ENCODE results near the gene COL12A1.
A peak's percentile ranks its signal among the peaks of the same experiment; 100 is the strongest.

COL12A1 gene

DNA sequence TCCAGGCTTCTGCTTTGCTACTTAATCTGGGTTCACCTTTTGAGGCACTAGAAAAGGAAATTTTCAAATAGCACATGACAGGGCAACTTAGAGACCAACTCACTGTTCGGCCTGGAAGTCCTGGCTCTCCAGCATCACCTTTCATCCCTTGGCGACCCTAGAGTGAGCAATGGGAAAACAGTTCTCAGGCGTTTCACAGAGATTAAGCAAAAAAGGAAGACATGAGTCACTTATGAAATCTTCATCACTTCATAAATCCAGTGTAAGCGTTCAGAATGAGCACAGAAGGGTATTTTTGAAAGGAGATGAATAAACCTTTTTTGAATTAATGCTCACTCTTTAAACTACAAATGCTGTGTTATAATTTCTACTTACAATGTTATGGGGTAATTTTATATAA is 104.0 kb downstream of the COL12A1 start:
- 80% methylated on average over 1 of the region's 4 CpGs; no CpG with 5 or more reads in 1 of the 2 experiments for WGBS, 2 experiments (ENCODE audit: insufficient coverage in 2 of 2)
- no peak overlapping the region for H3K4me3 ChIP-seq (ENCODE audit: extremely low read depth, insufficient read depth, low read length, poor library complexity, severe bottlenecking)
- H3K9me3 ChIP-seq (ENCODE audit: control insufficient read depth, low read length) = no peaks in the 10 kb centered on the region
- H3K4me1 ChIP-seq (ENCODE audit: control insufficient read depth, insufficient read depth, low read length, poor library complexity, severe bottlenecking) = no peaks in the 10 kb centered on the region
- no peak overlapping the region for H3K27ac ChIP-seq (ENCODE audit: low read depth, low read length, severe bottlenecking)
- H3K36me3 ChIP-seq (ENCODE audit: control insufficient read depth, insufficient read depth, low read length) = no peaks in the 10 kb centered on the region

DNA sequence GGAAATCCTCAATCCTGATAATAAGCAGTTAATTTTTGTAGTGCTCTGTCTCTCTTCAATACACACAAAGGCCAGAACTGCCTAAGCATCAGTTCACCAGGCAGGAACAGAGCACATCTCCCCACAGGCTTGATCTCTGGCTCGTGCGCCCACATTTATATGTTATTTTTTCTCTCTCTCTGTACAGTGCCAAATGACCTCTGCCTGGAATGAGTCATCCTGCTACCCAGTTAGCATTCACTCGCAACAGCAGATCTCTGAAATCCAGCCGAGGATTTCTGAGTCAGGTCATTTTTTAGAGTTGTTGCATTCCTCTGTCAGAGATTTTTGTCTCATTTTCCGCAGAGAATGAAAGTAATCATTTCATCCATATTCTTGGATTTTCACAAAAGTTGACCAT is 107.1 kb downstream of the COL12A1 start:
- Histone ChIP-seq H3K27ac (ENCODE audit: low read depth, low read length, severe bottlenecking) (peak overlapping the region; percentile 52), H3K36me3 (ENCODE audit: control insufficient read depth, insufficient read depth, low read length) (no peaks in the 10 kb centered on the region), H3K9me3 (ENCODE audit: control insufficient read depth, low read length) (no peaks in the 10 kb centered on the region), H3K4me3 (ENCODE audit: extremely low read depth, insufficient read depth, low read length, poor library complexity, severe bottlenecking) (no peak overlapping the region), H3K4me1 (ENCODE audit: control insufficient read depth, insufficient read depth, low read length, poor library complexity, severe bottlenecking) (no peaks in the 10 kb centered on the region)
- WGBS, 2 experiments (ENCODE audit: insufficient coverage in 2 of 2) = 76 to 84% methylated on average over 5 of the region's 5 CpGs

DNA sequence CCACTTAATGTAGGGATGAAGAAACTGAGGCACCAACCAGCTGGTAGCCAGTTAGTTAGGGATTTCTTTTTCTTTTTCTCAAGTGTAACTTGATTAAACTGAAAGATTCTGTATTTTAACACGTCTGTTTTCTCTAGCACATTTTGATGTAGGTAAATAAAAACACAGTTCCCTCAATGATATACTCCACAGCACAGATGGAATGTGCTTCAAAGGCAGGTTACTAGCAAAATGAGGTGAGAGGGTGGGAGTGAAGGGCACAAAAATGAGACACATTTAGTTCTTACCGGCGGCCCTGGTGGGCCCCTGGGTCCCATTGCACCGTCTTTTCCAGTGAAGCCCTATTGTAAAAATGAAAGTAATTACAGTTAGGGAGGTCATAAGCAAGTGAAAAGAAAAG is 108.9 kb downstream of the COL12A1 start:
- Histone ChIP-seq H3K36me3 (ENCODE audit: control insufficient read depth, insufficient read depth, low read length) (no peaks in the 10 kb centered on the region), H3K27ac (ENCODE audit: low read depth, low read length, severe bottlenecking) (no peak overlapping the region), H3K4me1 (ENCODE audit: control insufficient read depth, insufficient read depth, low read length, poor library complexity, severe bottlenecking) (no peaks in the 10 kb centered on the region), H3K4me3 (ENCODE audit: extremely low read depth, insufficient read depth, low read length, poor library complexity, severe bottlenecking) (no peak overlapping the region), H3K9me3 (ENCODE audit: control insufficient read depth, low read length) (no peaks in the 10 kb centered on the region)
- WGBS, 2 experiments (ENCODE audit: insufficient coverage in 2 of 2) = 79 to 96% methylated on average over 3 of the region's 4 CpGs

DNA sequence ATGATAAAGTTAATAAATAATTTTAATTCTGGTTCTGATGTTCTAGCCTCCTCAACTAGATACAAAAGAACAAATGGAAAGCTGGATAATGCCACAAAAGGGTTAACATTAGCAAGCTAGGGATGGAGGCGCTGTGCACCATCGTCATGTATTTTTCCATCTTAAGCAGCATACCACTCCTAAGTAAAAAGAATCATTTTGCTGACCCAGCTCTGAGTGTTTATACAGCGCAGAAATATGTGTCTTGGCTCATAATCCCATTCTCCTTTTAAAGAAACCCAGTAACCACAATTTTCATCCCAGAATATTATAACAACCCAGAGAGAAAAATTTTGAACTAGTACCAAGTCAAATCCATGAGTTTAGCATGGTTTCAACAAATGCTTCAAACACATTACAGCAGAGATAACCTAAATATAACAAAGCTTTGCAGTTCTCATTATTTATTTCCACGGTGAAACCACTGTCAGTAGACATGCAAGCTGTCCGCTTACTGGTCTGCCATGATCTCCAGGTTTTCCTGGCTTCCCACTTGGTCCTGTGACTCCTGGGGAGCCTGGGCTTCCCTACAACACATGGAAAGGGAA is 111.1 kb downstream of the COL12A1 start:
- no peak overlapping the region for H3K4me3 ChIP-seq (ENCODE audit: extremely low read depth, insufficient read depth, low read length, poor library complexity, severe bottlenecking)
- 89 to 94% methylated on average over 3 to 5 of the region's 5 CpGs for WGBS, 2 experiments (ENCODE audit: insufficient coverage in 2 of 2)
- no peak overlapping the region for H3K27ac ChIP-seq (ENCODE audit: low read depth, low read length, severe bottlenecking)
- H3K36me3 ChIP-seq (ENCODE audit: control insufficient read depth, insufficient read depth, low read length) = no peaks in the 10 kb centered on the region
- no peaks in the 10 kb centered on the region for H3K4me1 ChIP-seq (ENCODE audit: control insufficient read depth, insufficient read depth, low read length, poor library complexity, severe bottlenecking)
- no peaks in the 10 kb centered on the region for H3K9me3 ChIP-seq (ENCODE audit: control insufficient read depth, low read length)

DNA sequence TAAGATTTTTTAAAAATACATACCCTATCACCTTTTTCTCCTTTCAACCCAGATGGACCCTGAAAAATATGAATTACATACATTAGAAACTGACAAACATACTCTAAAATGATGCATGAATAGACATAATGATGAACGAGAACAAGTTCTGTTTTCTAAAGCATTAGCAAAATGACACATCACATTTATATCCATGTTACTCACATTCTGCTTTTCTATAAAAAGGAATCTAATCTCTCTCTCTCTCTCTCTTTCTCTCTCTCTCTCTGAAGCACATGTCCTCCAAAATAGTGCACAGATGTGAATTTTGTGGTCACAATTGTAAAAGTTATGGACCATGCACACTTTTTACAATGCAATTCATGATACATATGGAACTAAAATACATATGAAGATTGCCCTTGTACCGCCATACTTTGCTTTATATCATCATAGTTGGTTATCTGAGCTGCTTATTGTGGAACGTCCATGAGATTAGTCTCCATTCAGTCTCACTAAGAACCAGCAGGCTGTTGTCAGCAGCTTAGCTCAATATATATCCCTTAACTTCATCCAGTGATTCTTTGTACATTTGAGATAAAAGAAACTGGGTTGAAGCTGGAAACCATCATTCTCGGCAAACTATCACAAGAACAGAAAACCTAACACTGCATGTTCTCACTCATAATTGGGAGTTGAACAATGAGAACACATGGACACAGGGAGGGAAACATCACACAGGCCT is 114.2 kb downstream of the COL12A1 start:
- H3K27ac ChIP-seq (ENCODE audit: low read depth, low read length, severe bottlenecking) = no peak overlapping the region
- peaks cover 2% of the 10 kb centered on the region for H3K36me3 ChIP-seq (ENCODE audit: control insufficient read depth, insufficient read depth, low read length)
- 91% methylated on average over 2 of the region's 4 CpGs; no CpG with 5 or more reads in 1 of the 2 experiments for WGBS, 2 experiments (ENCODE audit: insufficient coverage in 2 of 2)
- H3K9me3 ChIP-seq (ENCODE audit: control insufficient read depth, low read length) = no peaks in the 10 kb centered on the region
- no peaks in the 10 kb centered on the region for H3K4me1 ChIP-seq (ENCODE audit: control insufficient read depth, insufficient read depth, low read length, poor library complexity, severe bottlenecking)
- H3K4me3 ChIP-seq (ENCODE audit: extremely low read depth, insufficient read depth, low read length, poor library complexity, severe bottlenecking) = no peak overlapping the region

DNA sequence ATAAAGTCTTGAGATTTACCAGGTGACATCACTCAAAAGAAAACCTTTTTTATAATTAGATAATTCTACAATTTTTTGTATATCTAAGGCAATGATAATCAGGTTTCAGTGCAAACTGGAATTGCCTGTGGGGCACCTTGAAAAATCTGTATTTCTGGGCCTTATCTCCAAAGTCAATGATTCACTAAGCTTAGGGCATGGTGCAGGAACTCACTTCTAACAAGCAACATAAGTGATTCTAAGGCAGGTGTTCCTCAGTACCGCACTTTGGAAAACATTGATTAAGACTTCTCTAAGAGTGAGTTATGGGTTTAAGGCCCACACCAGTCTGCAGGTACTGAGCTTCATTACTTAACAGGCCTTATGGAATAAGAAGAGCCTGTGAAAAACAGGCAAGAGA is 115.3 kb downstream of the COL12A1 start:
- Histone ChIP-seq H3K9me3 (ENCODE audit: control insufficient read depth, low read length) (no peaks in the 10 kb centered on the region), H3K4me3 (ENCODE audit: extremely low read depth, insufficient read depth, low read length, poor library complexity, severe bottlenecking) (no peak overlapping the region), H3K27ac (ENCODE audit: low read depth, low read length, severe bottlenecking) (no peak overlapping the region), H3K4me1 (ENCODE audit: control insufficient read depth, insufficient read depth, low read length, poor library complexity, severe bottlenecking) (no peaks in the 10 kb centered on the region), H3K36me3 (ENCODE audit: control insufficient read depth, insufficient read depth, low read length) (peaks cover 2% of the 10 kb centered on the region)
- 86% methylated on average over 1 of the region's 1 CpG; no CpG with 5 or more reads in 1 of the 2 experiments for WGBS, 2 experiments (ENCODE audit: insufficient coverage in 2 of 2)

DNA sequence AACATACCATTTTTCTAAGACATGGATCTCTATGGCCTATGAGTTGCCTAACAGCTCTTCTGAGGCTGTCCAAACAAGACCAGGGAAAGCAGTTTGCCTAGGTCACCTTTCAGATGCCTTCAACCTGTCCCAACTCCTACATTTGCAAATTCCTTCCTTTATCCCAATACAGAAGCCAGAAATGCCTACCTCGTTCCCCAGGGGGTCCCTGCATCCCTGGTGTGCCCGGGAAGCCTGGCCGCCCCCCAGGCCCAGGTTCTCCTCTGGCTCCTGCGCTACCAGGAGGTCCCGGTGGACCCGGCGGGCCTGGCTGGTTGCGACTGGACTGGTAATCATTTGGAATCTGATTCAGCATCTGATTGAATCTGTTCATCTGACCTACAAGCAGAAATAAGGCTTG is 115.9 kb downstream of the COL12A1 start:
- H3K4me1 ChIP-seq (ENCODE audit: control insufficient read depth, insufficient read depth, low read length, poor library complexity, severe bottlenecking) = no peaks in the 10 kb centered on the region
- H3K9me3 ChIP-seq (ENCODE audit: control insufficient read depth, low read length) = no peaks in the 10 kb centered on the region
- no peak overlapping the region for H3K27ac ChIP-seq (ENCODE audit: low read depth, low read length, severe bottlenecking)
- 84 to 87% methylated on average over 6 to 8 of the region's 8 CpGs for WGBS, 2 experiments (ENCODE audit: insufficient coverage in 2 of 2)
- H3K36me3 ChIP-seq (ENCODE audit: control insufficient read depth, insufficient read depth, low read length) = peaks cover 2% of the 10 kb centered on the region
- no peak overlapping the region for H3K4me3 ChIP-seq (ENCODE audit: extremely low read depth, insufficient read depth, low read length, poor library complexity, severe bottlenecking)

DNA sequence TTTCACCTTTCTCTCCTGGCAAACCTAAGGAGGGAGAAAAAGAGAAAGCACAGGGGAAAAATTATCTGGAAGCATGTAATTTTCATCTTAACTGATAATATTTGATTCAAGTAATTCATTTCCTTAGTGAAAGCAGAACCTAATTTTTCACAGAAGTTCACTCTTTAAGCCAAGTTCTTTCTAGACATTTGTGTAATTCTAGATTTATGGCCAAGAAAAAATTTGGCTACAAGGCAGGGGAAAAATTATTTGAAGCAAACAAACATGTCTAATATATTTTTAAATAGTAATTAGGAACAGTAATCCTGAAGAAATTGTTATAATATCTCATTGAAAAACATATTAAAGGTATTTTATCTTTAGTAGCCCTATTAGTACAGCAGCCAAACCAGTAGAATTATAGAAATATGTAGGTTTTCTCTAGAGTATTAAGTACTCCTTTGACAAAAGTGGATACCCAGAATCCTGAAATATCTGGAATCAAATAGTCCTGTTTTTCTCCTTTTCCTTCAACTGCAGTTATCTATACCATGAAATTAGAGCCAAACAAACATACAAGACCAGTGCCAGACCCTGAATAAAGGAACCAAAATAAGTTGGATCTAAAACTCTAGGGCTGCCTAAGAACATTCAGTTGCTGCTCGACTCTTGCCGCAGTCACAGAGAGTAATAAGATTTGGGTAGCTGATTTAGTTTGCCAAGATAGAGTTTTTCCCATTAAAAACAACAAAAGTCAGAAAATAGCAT is 116.5 kb downstream of the COL12A1 start:
- Histone ChIP-seq H3K9me3 (ENCODE audit: control insufficient read depth, low read length) (no peaks in the 10 kb centered on the region), H3K4me3 (ENCODE audit: extremely low read depth, insufficient read depth, low read length, poor library complexity, severe bottlenecking) (no peak overlapping the region), H3K36me3 (ENCODE audit: control insufficient read depth, insufficient read depth, low read length) (peaks cover 2% of the 10 kb centered on the region), H3K4me1 (ENCODE audit: control insufficient read depth, insufficient read depth, low read length, poor library complexity, severe bottlenecking) (no peaks in the 10 kb centered on the region), H3K27ac (ENCODE audit: low read depth, low read length, severe bottlenecking) (no peak overlapping the region)
- no CpG with 5 or more reads among the region's 2 CpGs for WGBS, 2 experiments (ENCODE audit: insufficient coverage in 2 of 2)

DNA sequence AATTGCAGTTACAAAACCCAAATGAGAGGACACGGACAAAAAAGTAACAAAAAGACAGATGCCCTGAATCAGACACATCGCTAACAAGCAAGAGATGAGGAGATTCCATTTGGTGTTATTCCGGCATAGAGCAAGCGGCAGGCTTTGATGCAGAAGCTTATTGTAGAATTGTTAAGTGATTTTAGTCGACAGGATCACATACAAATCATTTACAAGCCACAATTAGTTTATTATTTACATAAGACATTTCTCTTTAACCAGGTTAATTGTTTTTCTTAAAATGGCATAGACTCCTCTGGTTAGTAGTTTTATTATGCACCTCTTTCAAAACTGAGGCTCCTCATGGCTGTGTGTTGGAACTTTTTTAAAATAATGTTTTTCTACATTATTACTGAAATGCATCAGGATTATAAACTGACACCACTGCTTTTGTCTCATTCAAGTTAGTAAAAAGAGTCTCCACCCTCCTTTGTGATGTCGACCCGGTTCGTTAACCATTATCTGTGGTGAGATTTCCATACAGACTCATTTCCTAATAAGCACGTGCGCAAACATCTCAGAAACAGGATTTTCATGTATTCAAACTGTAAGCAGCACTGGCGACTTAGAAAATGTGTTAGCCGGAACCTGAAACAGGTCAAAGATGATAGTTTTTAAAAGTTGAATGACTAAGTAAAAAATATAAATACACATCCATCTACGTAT is 119.8 kb downstream of the COL12A1 start:
- H3K36me3 ChIP-seq (ENCODE audit: control insufficient read depth, insufficient read depth, low read length) = peaks cover 2% of the 10 kb centered on the region
- WGBS, 2 experiments (ENCODE audit: insufficient coverage in 2 of 2) = 89 to 94% methylated on average over 5 to 6 of the region's 13 CpGs

DNA sequence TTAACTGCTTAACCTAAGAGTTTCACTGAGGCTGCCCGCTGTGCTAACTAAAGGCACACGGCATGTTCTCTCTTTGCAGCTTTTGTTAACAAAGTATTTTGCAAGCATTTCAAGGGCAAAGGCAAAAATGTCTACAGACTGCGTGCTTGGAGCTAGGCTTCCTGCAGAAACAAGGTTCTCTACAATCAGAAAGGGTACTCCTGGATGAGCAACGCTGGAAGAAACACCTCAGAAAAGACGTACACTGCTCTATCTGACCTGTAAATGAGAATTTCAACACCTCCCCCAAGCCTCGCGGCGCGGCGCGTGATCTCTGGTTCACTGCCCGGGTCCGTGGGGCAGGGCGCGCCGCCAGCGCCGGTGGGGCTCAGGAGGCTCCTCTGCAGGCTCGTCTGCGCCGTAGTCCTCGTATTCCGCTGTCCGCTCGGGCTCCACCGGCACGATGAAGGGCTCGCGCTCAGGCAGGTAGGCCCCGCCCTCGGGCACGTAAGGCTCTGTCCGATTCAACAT is 120.9 kb downstream of the COL12A1 start:
- Histone ChIP-seq H3K36me3 (ENCODE audit: control insufficient read depth, insufficient read depth, low read length) (peaks cover 2% of the 10 kb centered on the region), H3K4me1 (ENCODE audit: control insufficient read depth, insufficient read depth, low read length, poor library complexity, severe bottlenecking) (no peaks in the 10 kb centered on the region), H3K9me3 (ENCODE audit: control insufficient read depth, low read length) (no peaks in the 10 kb centered on the region), H3K27ac (ENCODE audit: low read depth, low read length, severe bottlenecking) (no peak overlapping the region), H3K4me3 (ENCODE audit: extremely low read depth, insufficient read depth, low read length, poor library complexity, severe bottlenecking) (no peak overlapping the region)
- WGBS, 2 experiments (ENCODE audit: insufficient coverage in 2 of 2) = 89 to 92% methylated on average over 26 to 33 of the region's 33 CpGs

More for the DNA sequence above, 119.8 kb downstream of the COL12A1 start:
- no peaks in the 10 kb centered on the region for H3K9me3 ChIP-seq (ENCODE audit: control insufficient read depth, low read length)
- H3K4me1 ChIP-seq (ENCODE audit: control insufficient read depth, insufficient read depth, low read length, poor library complexity, severe bottlenecking) = no peaks in the 10 kb centered on the region
- no peak overlapping the region for H3K27ac ChIP-seq (ENCODE audit: low read depth, low read length, severe bottlenecking)
- no peak overlapping the region for H3K4me3 ChIP-seq (ENCODE audit: extremely low read depth, insufficient read depth, low read length, poor library complexity, severe bottlenecking)
